Measurements from ENCODE around the gene PLEKHM2.

GRCh38 chr1:15755646-15756040 is 71.5 kb downstream of the PLEKHM2 start:
- TF ChIP-seq CTCF (IDR thresholded peaks at IDR 0.05) (no peak), POLR2AphosphoS5 (IDR thresholded peaks at IDR 0.05) (no peak)

All from suprapubic skin (tissue), 3 donors.